Endothelial cell of coronary artery (primary cell): ENCODE measurements around the gene YAF2. TPM values are rescaled to one million over a fixed set of nuclear protein-coding genes. Genes with fewer than 3 reads are reported as not detected.

Source experiments
- total RNA-seq: library from RNA; depleted of rRNA; stranded (reverse); fragments of >200 nt; gene quantifications from 2 replicates; pipeline ENCODE4 v1.2.3, GENCODE V29; 2014

YAF2 gene
- total RNA-seq = 11.5 and 14.8 TPM in 2 replicates

GRCh38 chr12:42238240-42239140 is at the start of gene YAF2:
Gene YAF2, minus strand, starts transcription at chr12:42238248. Its CDS starts 68 bp downstream, at chr12:42238180.

GRCh38 chr12:42144408-42145196 is 93.4 kb downstream of the YAF2 start, which contains the start of gene GXYLT1:
Gene GXYLT1, minus strand, starts transcription at chr12:42144874. Its CDS starts 228 bp downstream, at chr12:42144646.

Other genes starting within 250 kb of the YAF2 start
- 15.6 and 16.9 TPM in 2 replicates for gene GXYLT1, start 93.4 kb downstream of the YAF2 start, total RNA-seq
- 17.2 and 22.5 TPM in 2 replicates for gene ZCRB1, start 87.8 kb upstream of the YAF2 start, total RNA-seq
- gene PPHLN1, start 87.9 kb upstream of the YAF2 start, total RNA-seq = 76.2 and 76.5 TPM in 2 replicates